ENCODE data around the gene KCTD20.

DNA sequence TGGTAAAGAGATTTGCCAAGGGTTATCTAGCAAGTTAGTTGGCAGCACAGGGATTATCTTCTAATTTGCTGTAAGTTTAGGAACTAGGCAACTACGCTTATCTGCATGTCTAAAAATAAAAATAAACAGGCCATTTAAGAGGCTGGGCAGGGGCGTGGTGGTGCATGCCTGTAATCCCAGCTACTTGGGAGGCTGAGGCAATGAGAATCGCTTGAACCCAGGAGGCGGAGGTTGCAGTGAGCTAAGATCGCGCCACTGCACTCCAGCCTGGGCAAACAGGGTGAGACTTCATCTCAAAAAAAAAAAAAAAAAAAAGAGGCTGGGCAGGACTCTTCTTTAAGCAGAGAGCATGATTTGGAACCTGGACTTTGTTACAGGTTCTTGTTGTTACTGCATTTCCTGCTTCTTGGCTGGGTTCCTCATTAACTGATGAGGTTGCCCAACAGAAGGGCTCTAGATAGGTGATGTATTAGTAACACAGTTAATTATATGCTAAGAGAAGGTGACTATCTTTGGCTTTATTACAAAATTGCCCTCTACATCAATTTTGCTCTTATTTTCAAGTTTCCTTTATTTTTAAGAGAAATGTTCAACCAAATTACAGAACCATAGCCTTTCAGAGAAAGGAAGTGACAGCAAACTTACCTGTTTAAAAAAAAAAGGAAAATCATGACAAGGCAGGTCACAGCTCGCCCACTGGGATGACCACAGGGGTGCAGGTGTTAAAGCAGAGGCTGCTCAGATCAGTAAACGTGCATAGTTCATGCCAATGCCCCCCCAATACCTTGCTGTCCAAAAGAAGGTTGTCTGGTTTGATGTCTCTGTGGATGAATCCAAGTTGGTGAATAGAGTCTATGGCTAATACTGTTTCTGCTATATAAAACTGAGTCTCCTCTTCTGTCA lies 72.0 kb downstream of the KCTD20 start:
- TF ChIP-seq, protein P1, sequence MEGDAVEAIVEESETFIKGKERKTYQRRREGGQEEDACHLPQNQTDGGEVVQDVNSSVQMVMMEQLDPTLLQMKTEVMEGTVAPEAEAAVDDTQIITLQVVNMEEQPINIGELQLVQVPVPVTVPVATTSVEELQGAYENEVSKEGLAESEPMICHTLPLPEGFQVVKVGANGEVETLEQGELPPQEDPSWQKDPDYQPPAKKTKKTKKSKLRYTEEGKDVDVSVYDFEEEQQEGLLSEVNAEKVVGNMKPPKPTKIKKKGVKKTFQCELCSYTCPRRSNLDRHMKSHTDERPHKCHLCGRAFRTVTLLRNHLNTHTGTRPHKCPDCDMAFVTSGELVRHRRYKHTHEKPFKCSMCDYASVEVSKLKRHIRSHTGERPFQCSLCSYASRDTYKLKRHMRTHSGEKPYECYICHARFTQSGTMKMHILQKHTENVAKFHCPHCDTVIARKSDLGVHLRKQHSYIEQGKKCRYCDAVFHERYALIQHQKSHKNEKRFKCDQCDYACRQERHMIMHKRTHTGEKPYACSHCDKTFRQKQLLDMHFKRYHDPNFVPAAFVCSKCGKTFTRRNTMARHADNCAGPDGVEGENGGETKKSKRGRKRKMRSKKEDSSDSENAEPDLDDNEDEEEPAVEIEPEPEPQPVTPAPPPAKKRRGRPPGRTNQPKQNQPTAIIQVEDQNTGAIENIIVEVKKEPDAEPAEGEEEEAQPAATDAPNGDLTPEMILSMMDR (optimal IDR thresholded peaks at IDR 0.05 in 1 of 3, IDR thresholded peaks at IDR 0.05 in 1 of 3, conservative IDR thresholded peaks at IDR 0.05 in 1 of 3; ENCODE audit: extremely low read depth in 1 of 3, insufficient read depth in 2 of 3, low read length in 3 of 3), result no peak
- no peak for TF ChIP-seq EZH2 (IDR thresholded peaks at IDR 0.05; ENCODE audit: low read length)
